Islet precursor cell (in vitro differentiated cells): ENCODE results near the gene TMEM126B.
"Not testable (repeated sequence)": the region's sequence is repeated elsewhere in the genome, so short reads cannot be mapped to it uniquely, and the experiment has no call there.

Experiments used
- DNase-seq: peaks from one replicate; pipeline ENCODE4 v3.0.0-alpha.2; 2018

The TMEM126B gene

DNA sequence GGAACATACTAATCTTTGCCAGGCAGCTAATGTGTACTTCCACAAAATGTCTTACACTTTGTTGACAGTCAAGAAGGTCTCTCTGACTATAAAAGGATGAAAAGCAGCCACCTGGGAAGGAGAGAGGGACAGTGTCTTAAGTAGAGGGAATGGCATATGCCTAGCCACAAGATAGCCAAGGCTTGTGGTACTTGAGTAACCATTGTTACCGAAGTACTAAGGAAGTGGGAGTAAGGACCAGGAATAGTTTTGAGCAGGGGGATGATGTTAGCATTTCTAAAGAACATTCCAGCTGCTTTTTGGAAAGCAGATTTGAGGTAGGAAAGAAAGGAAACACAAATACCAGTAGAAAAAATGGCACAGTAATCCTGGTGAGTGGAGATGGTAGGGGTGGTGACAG lies 22.7 kb downstream of the TMEM126B start:
- no peak for DNase-seq

DNA sequence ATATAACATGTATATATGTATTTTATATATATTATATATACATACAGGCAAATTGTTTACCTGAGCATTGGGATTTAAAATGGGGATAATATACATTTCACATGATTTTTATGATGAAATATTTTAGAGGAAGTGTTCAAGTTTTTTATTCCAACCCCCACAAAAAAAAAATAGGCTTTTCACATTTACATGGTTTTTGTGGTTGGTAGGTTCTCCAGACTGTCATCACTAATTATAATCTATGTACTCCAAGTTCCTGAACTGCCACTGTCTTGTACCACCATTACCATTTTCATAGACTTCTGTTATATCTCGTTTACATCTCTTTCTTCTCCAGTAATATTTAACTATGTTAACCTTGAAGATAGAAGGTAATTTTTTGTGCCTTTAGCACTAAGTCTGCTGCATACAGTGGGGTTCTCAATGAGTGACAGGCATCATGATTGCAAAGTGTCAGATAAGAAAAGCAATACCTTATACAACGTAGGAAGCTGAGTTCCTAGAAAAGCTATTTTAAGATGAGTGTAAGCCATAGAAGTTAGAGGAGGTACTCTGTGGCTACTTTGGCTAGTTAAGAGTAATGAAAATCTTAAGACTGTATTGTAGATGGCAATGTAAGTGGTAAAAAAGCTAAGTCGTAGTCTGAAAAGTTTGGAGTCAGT lies 24.5 kb downstream of the TMEM126B start:
- DNase-seq = no peak

- DNase-seq = not testable (repeated sequence)
These were observed 25.9 kb downstream of the TMEM126B start for GRCh38 chr11:85654343-85654742.

DNA sequence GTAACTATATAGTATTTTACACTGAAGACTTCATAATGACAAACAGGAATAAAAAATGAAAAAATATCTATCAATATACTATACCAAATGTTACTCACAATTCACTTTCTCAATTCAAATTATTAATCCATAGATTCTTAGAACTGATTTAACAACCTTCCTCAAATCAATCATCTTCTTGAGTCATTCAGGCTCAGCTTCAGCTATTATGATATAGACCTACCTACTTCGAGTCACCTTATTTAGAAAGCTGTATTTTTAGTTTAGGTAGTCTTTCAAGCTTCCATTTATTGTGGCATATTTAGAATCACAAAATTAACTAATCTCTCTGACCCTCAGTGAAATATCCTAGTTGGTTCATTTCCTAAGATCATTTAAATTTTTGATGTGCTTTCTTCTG lies 28.4 kb downstream of the TMEM126B start:
- no peak for DNase-seq

GRCh38 chr11:85658180-85658579 lies 29.8 kb downstream of the TMEM126B start:
- no peak for DNase-seq

- no peak for DNase-seq
These were observed 33.7 kb downstream of the TMEM126B start for GRCh38 chr11:85661972-85662664.

DNA sequence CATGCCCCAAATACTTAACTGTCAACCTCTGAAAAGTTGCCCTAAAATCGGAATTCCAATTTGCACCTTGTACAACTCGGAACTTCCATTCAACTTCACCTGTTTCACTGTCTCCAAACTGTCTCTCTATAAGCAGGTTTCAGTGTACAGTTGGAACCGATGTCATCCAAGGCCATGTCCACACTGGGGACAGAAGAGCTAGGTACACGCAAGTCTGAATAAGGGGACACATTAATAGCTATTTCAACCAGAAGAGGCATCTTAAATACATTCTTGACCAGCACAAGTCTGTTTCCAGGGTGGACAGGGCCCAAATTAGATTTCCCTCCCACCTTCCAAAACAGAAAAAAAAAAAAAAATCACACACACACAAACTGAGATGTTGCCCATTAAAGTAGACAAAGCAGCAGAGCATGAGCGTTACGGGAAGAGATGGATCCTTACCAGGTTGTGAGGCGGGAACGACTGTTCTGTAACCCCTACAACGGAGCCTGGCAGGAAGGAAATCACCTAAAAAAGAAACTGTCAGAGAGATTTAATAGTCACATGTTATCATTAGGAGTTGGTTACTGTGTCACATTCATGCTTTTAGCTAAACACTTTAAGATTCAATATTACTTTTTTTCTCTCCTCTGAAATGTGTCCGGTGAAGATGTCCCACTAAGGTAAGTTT lies 34.8 kb downstream of the TMEM126B start:
- DNase-seq = no peak

DNA sequence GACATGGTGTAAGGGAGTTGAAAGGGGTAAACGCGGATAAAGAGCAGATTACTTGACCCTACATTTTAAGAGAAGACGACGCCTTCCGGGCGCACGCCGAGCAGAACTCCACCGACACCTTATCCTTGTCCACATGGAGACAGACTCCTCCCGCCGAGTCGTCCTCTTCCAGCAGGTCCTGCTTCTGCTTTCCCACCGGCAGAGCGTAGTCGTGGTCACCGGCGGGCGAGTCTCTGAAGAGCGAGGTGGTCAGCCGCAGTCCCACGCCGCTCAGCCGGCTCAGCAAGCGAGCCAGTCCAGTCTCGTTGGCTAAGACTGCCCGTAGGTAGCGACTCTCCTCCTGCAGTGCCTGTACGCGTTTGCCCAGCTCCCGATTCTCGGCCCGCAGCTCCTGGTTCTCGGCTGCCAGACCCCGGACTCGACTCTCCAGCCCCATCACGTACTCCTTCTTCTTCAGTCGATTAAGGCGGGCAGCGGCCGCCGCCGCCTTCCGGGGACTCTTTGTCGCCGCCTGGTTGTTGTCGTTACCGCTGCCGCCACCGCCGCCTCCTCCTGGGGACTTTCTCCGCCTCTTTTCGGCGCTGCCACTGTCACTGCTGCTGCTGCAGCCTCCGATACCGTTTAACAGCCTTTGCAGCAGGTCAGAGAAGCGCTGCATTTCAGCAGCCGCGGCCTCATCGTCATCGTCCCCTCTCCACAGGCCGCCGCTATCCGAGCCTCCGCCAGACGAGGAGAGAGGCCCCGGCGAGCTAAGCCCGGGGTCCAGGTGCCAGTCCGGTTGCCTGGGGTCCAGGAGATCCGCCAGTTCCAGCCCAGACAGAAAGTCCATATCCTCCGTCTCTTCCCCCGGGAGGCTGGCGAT lies 35.6 kb downstream of the TMEM126B start:
- peak; percentile 88 for DNase-seq

DNA sequence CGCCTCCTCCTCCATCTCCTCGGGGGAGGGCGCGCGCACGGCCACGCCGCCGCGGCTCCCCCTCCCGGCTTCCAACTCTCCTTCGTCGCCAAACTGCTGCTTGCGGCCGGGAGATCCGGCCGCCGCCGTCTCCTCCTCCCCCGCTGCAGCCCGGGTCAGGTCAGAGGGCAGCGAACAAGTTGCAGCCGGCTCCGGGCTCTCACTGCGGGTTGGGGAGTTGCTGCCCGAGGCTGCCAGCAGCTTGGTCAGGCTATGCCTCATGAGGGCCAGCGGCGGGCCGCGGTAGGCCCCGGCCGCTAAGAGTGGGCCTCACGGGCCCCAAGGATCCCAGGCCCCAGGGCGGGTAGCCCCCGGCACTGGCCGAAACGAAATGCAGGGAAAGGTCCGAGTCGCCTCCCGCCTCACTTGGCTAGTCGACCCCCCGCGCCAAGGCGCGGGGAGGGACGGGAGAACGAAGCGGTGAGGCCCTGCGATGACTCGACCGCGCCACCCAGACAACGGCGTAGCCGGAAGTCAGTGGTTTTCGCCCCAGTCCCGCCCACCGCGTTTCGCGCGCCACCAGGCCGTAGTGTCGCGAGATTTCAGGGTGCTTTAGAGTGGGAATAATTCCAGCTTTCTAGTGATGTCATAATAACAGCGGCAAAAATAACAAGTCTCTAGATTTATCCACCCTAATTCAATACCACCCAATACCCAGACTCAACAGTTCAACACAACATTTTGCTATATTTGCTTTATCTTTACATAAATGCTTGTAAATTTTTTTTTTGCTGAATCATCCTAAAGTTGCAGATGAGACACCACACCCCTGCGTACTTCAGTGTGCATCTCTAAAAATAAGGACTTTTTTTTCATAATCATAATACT lies 36.5 kb downstream of the TMEM126B start, which contains the start of gene CREBZF:
Gene CREBZF, minus strand, starts transcription at position 515 of the 867 bp plus-strand sequence. Its CDS starts 254 bp downstream, at position 261.
- peak; percentile 95 for DNase-seq

GRCh38 chr11:85665733-85666132 lies 37.3 kb downstream of the TMEM126B start:
- no peak for DNase-seq

DNA sequence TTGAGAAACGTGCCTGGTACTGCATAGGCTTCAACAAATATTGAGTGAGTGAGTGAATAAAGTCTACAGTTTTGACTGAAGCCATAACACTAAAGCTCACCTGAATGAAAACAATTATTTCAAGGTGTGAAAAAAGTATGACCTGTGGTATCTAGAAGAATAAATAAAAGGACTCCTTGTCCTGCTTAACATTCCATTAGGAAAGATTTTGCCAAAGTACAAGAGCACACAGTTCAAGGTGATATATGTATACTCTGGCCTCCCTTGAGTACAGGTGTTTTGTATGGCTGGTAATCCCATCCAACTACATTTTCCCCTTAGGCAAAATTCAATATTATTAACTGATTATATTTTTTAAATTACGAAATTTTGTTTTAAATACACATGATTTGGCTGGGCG lies 38.3 kb downstream of the TMEM126B start:
- no peak for DNase-seq

DNA sequence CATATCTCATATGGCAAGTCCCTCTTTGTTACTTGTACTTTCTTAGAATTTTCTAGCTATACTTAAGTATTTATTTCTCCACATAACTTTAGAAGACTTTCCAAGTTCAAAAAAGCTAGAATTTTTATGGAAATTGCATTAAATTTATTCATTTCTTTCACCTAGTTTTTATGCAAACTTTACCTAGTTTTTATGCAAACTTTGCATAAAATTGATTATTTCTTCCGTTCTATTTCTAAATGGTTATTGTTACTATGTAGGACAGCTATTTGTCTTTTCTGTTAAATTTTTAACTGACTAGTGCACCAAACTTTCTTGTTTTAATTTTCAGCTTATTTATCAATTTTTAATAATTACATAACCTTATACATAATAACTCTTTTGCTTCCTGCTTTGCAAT lies 39.8 kb downstream of the TMEM126B start:
- no peak for DNase-seq

DNA sequence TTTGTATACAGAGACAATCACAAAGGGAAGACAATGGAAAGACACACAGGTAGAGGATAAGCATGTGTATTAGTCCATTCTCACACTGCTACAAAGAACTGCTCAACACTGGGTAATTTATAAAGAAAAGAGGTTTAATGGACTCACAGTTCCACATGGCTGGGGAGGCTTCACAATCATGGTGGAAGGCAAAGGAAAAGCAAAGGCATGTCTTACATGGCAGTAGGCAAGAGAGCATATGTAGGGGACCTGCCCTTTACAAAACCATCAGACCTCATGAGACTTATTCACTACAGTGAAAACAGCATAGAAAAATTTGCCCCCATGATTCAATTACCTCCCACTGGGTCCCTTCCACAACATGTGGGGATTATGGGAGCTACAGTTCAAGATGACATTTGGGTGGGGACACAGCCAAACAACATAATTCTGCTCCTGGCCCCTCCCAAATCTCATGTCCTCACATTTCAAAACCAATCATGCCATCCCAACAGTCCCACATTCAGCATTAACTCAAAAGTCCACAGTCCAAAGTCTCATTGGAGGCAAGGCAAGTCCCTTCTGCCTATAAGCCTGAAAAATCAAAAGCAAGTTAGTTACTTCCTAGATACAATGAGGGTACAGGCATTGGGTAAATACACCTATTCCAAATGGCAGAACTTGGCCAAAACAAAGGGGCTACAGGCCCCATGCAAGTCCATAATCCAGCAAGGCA lies 42.7 kb downstream of the TMEM126B start:
- DNase-seq = not testable (repeated sequence)

- no peak for DNase-seq
These were observed 43.9 kb downstream of the TMEM126B start for GRCh38 chr11:85672105-85672902.

- DNase-seq = no peak
These were observed 45.0 kb downstream of the TMEM126B start for GRCh38 chr11:85673393-85673792.

DNA sequence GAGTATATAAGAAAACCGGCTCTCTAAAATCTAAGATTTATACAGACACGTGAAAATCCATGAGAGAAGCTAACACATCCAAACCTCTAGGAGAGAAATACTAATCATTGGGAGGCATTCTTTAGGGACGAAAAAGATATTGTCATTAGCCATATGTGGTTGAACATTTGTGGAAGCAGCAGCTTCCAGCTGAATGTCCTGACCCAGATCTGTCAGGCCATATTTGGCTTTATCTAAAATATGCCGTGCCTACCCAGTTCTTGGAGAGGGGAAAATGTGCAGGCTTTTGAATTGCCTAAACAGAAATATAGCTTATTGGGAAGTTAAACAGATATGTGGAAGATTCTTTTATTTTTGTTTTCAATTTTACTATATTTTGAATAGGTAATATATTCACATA lies 51.2 kb downstream of the TMEM126B start:
- no peak for DNase-seq

DNA sequence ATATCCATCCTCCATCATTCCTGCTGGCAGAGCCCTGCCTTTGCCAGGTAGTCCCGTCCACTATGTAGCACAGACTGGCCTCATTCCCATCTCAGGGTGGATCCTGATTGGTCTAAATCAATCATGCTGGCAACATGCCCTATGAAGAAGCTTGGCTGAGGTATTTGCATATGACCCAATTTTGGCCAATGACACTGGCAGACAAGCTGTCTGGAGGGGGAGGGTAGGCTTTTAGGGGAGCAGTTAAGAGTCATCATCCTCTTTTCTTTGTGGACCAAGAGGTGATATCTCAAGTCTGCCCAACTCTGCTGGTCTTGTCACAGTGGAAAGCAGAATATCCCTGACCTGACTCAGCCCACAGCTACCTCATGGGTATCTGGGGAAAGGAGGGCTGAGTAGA lies 52.5 kb downstream of the TMEM126B start:
- no peak for DNase-seq

GRCh38 chr11:85682330-85683305 lies 54.2 kb downstream of the TMEM126B start:
- DNase-seq = no peak
